Neural cell (in vitro differentiated cells): ENCODE data around the gene MRPL9.

Source experiments
- CTCF ChIP-seq: fragments of 450-650 bp; IDR thresholded peaks from 2 replicates; pipeline ENCODE4 v1.5.1; 2014; ENCODE audit warnings: antibody characterized with exemption, mild to moderate bottlenecking, moderate library complexity; ENCODE audit not compliant: poor library complexity, severe bottlenecking
- EP300 ChIP-seq: fragments of 450-650 bp; conservative IDR thresholded peaks from 2 replicates; pipeline ENCODE4 v1.6.1; 2014; ENCODE audit warnings: antibody characterized with exemption, mild to moderate bottlenecking, moderate library complexity; ENCODE audit not compliant: poor library complexity, severe bottlenecking
- POLR2AphosphoS5 ChIP-seq: IDR thresholded peaks from 2 replicates; pipeline ENCODE4 v1.6.1; 2012
- RAD21 ChIP-seq: fragments of 450-650 bp; conservative IDR thresholded peaks from 2 replicates; pipeline ENCODE4 v1.6.1; 2014; ENCODE audit warnings: antibody characterized with exemption, mild to moderate bottlenecking, moderate library complexity
- SMC3 ChIP-seq: fragments of 450-650 bp; conservative IDR thresholded peaks from 2 replicates; pipeline ENCODE4 v1.6.1; 2014; ENCODE audit warnings: antibody characterized with exemption, mild to moderate bottlenecking, moderate library complexity; ENCODE audit not compliant: poor library complexity

- no peak for TF ChIP-seq EP300
- TF ChIP-seq SMC3 = no peak
- TF ChIP-seq RAD21 = no peak
- TF ChIP-seq CTCF = no peak
- TF ChIP-seq POLR2AphosphoS5 = no peak
These were observed 43.2 kb downstream of the MRPL9 start for GRCh38 chr1:151720125-151720524.
